VCaP (cell line): ENCODE measurements around the gene SCAI.
"Not testable (repeated sequence)": the region's sequence is repeated elsewhere in the genome, so short reads cannot be mapped to it uniquely, and the experiment has no call there.

ENCODE experiments used
- H3K27ac ChIP-seq: fragments of 450-650 bp; 2 replicates; pipeline ENCODE4 v1.5.1; 2017
- CTCF ChIP-seq: fragments of 450-650 bp; conservative IDR thresholded peaks from 2 replicates; pipeline ENCODE4 v1.5.1; 2017; ENCODE audit warnings: mild to moderate bottlenecking, moderate library complexity

SCAI gene

DNA sequence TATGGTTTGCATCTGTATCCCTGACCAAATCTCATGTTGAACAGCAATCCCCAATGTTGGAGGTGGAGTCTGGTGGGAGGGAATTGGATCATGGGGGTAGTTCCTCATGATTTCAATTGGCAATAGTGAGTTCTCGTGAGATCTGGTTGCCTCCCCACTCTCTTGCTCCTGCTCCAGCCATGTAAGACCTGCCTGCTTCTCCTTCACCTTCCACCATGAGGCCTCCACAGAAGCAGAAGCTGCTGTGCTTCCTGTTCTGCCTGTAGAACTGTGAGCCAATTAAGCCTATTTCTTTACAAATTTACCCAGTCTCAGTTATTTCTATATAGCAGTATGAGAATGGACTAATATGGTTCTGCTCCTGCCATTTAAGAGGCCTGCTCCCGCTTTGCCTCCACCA lies 32.9 kb downstream of the SCAI start:
- no peak for TF ChIP-seq CTCF
- no peak overlapping the region for H3K27ac ChIP-seq

DNA sequence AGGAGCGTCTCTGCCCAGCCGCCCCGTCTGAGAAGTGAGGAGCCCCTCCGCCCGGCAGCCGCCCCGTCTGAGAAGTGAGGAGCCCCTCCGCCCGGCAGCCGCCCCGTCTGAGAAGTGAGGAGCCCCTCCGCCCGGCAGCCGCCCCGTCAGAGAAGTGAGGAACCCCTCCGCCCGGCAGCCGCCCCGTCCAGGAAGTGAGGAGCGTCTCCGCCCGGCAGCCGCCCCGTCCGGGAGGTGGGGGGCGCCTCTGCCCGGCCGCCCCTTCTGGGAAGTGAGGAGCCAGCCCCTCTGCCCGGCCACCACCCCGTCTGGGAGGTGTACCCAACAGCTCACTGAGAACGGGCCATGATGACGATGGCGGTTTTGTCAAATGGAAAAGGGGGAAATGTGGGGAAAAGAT lies 34.8 kb downstream of the SCAI start:
- H3K27ac ChIP-seq = not testable (repeated sequence)

- H3K27ac ChIP-seq = peak overlapping the region; percentile 73
- TF ChIP-seq CTCF = no peak
Measured at GRCh38 chr9:125106285-125106893, 36.9 kb downstream of the SCAI start.

- no peak for TF ChIP-seq CTCF
- H3K27ac ChIP-seq = no peak overlapping the region
Measured at GRCh38 chr9:125103770-125104460, 39.4 kb downstream of the SCAI start.

GRCh38 chr9:125103021-125103420 lies 40.3 kb downstream of the SCAI start:
- no peak for TF ChIP-seq CTCF
- H3K27ac ChIP-seq = no peak overlapping the region

DNA sequence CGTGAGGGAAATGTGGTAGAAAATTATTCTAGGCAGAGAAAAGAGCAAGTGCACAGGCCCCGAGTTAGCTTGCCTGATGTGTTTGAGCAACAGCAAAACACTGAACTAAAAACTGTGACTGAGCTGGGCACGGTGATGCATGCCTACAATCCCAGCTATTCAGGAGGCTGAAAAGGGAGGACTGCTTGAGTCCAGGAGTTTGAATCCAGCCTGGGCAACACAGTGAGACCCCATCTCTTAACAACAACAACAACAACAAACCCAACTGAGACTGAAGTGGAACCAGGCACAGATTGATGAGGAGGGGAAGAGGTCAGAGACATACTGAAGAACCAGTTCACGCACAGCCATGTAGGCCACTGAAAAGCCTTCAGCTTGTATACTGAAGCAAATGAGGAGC lies 42.5 kb downstream of the SCAI start:
- no peak for TF ChIP-seq CTCF
- H3K27ac ChIP-seq = no peak overlapping the region

DNA sequence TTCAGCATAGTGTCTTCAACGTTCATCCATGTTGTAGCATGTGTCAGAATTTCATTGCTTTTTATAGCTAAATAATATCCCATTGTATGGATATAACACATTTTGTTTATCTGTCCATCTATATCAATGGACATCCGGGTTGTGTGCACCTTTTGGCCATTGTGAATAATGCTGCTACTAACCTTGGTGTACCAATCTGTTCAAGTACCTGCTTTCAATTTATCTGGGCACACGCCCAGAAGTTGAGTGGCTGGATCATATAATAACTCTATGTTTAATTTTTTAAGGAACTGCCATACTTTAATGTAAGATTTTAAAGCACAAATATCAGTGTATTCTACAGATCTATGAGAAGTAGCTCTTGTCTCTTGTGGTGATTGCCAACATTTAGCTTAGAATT lies 43.5 kb downstream of the SCAI start:
- TF ChIP-seq CTCF = no peak
- no peak overlapping the region for H3K27ac ChIP-seq

DNA sequence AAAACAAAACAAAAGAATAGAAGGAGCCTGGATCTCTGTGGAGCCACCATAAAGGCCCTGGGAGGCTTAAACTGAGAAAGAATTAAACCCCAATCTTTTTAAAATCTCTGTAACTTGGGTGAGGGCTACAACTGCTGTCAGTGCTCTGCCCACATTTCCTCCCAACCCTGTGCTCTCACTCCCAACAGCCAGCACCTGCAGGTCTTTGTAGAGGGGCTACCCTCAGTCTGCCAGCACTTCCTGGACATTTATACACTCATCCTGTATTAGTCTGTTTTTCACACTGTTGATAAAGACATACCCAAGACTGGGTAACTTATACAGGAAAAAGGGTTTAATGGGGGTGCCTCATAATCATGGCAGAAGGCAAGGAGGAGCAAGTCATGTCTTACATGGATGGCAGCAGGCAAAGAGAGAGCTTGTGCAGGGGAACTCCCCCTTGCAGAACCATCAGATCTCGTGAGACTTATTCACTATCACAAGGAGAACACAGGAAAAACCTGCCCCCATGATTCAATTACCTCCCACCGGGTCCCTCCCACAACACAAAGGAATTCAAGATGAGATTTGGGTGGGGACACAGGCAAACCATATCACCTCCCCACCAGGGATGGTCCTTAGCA lies 47.4 kb downstream of the SCAI start:
- no peak for TF ChIP-seq CTCF
- no peak overlapping the region for H3K27ac ChIP-seq
